GM18858 (cell line): ENCODE data around the gene BAIAP2L1.
"Not testable (repeated sequence)": the region's sequence is repeated elsewhere in the genome, so short reads cannot be mapped to it uniquely, and the experiment has no call there.

Experiments
- ATAC-seq: cut with Tn5 transposase; IDR thresholded peaks from one replicate; pipeline ENCODE4 v1.9.1; 2021; ENCODE audit not compliant: unreplicated experiment

Gene BAIAP2L1

GRCh38 chr7:98399890-98400541, 874 bp downstream of the BAIAP2L1 start:
- no peak for ATAC-seq

- ATAC-seq = no peak
Measured at GRCh38 chr7:98399462-98399861, 1.4 kb downstream of the BAIAP2L1 start.

- ATAC-seq = no peak
Measured at GRCh38 chr7:98398567-98399372, 2.1 kb downstream of the BAIAP2L1 start.

GRCh38 chr7:98396768-98397167, 4.1 kb downstream of the BAIAP2L1 start:
- no peak for ATAC-seq

GRCh38 chr7:98395951-98396350, 4.9 kb downstream of the BAIAP2L1 start:
- ATAC-seq = no peak

- no peak for ATAC-seq
Measured at GRCh38 chr7:98395481-98395880, 5.4 kb downstream of the BAIAP2L1 start.

GRCh38 chr7:98394377-98394836, 6.5 kb downstream of the BAIAP2L1 start:
- ATAC-seq = no peak

- no peak for ATAC-seq
Measured at GRCh38 chr7:98387544-98388226, 13.2 kb downstream of the BAIAP2L1 start.

- no peak for ATAC-seq
Measured at GRCh38 chr7:98387131-98387530, 13.8 kb downstream of the BAIAP2L1 start.

DNA sequence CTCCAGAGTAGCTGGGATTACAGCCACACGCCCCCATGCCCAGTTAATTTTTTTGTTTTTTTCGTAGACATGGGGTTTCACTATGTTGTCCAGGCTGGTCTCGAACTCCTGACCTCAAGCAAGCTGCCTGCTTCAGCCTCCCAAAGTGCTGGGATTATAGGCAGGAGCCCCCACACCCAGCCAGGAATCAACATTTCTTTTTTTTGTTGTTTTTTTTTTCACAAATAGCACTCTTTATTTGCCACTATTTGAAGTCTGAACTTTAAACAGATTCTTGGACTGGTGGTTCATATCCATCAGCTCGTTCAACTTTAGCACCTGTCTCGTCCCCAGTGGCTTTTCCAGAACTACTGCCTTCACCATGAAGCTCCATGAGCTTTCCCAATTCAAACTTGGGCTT, 15.4 kb downstream of the BAIAP2L1 start:
- ATAC-seq = not testable (repeated sequence)

- no peak for ATAC-seq
Measured at GRCh38 chr7:98378210-98378819, 22.6 kb downstream of the BAIAP2L1 start.

- ATAC-seq = no peak
Measured at GRCh38 chr7:98376711-98377110, 24.2 kb downstream of the BAIAP2L1 start.

- no peak for ATAC-seq
Measured at GRCh38 chr7:98375664-98376063, 25.2 kb downstream of the BAIAP2L1 start.

- ATAC-seq = no peak
Measured at GRCh38 chr7:98374285-98374680, 26.6 kb downstream of the BAIAP2L1 start.

DNA sequence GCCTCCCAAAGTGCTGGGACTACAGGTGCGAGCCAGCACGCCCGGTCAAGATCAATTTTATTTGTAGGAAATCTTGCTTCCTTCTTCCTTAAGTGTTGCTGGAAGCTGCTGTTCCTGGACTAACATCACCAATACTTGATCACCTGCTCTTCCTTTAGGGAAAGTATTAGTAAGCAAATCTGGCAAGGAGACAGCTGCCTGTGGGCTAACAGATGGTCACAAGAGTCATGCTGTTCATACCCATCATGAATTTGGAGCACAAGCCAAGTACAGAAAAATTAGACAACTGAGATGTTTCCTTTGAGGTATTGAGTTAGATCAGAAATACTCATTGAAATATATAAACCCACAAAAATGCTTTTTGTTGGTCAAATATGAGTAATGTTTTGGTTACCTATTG, 27.9 kb downstream of the BAIAP2L1 start:
- ATAC-seq = no peak

DNA sequence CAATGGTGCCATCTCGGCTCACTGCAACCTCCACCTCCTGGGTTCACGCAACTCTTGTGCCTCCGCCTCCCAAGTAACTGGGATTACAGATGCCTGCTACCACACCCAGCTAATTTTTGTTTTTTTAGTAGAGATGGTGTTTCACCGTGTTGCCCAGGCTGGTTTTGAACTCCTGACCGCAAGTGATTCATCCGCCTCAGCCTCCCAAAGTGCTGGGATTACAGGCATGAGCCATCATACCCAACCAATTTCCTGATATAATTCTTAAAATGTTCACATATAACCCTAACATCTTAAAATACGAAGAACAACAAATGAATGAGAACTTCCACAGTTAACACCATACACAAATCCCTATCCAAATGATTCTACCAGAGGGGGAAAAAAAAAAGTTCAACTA, 31.2 kb downstream of the BAIAP2L1 start:
- ATAC-seq = no peak

DNA sequence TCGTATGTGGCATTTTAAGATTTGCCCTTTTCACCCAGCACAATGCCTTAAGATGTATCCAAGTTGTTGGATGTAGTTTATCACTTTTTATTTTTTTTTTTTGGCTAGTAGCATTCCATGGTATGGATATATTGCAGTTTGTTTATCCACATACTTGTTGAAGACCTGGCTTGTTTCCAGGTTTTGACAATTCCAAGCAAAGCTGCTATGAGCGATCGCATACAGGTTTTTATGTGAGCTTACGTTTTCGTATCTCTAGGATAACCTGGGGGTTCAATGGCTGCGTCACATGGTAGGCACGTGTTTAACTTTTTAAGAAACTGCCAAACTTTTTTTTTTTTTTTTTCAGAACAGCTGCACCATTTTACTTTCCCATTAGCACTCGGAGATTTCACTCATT, 32.2 kb downstream of the BAIAP2L1 start:
- no peak for ATAC-seq

DNA sequence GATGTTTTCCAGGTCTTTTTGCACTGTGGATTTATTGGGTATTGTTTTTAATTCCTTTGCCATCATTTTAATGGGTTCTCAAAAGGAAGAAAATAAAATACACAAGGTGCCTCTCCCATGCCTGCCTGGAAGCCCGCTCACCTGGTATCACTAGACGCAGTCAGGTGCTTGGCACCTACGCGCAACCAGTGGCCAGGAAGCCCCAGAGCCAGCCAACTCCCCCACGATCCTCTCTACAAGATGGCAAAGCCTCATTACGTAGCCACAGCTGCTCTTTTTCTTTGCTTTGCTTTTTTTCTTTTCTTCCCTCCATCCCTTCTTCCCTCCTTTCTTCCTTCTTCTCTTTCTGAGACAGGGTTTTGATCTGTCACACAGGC, 34.3 kb downstream of the BAIAP2L1 start:
- no peak for ATAC-seq

- ATAC-seq = no peak
Measured at GRCh38 chr7:98365863-98366561, 34.9 kb downstream of the BAIAP2L1 start.

DNA sequence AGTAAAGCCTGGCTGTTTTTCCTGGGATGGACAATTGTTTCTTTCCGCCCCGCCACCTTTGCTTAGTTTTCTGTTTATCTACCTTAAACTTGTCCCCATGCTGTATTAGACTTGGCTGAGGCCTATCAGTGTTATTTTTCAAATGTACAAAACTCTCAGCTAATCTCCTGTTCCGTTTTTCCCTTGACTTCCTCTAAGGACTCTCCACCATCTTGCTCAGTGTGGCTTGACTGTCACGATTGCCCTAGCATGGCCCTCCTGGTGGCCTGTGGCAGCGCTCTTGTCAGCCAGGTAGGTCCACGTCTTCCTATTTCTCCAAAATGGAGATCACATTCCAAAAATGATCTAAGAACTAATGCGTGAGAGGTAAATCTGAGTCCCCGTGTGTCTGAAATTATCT, 36.7 kb downstream of the BAIAP2L1 start:
- ATAC-seq = no peak

- no peak for ATAC-seq
Measured at GRCh38 chr7:98362517-98362916, 38.4 kb downstream of the BAIAP2L1 start.
